H9 (cell line): ENCODE measurements around the gene S1PR3. TPM values are rescaled to one million over a fixed set of nuclear protein-coding genes. Genes with fewer than 3 reads are reported as not detected.
"Not testable (repeated sequence)": the region's sequence is repeated elsewhere in the genome, so short reads cannot be mapped to it uniquely, and the experiment has no call there.

Experiments
- DNase-seq: peaks from one replicate; pipeline ENCODE4 v3.0.0-alpha.2; 2017
- H2AFZ ChIP-seq: one replicate; pipeline ENCODE4 v1.6.1; 2013; ENCODE audit warnings: mild to moderate bottlenecking, low read length, control low read depth, moderate library complexity
- H2AK5ac ChIP-seq: 2 replicates; pipeline ENCODE4 v1.6.1; 2013; ENCODE audit warnings: low read length, control low read depth, mixed read lengths; ENCODE audit not compliant: insufficient read length
- H2BK120ac ChIP-seq: one replicate; pipeline ENCODE4 v1.6.1; 2013; ENCODE audit warnings: low read depth, mild to moderate bottlenecking, low read length, control low read depth, inconsistent platforms; ENCODE audit not compliant: poor library complexity, severe bottlenecking
- H2BK12ac ChIP-seq: 2 replicates; pipeline ENCODE4 v1.6.1; 2013; ENCODE audit warnings: low read length, control low read depth, mixed read lengths, low read depth; ENCODE audit not compliant: insufficient read length
- H2BK15ac ChIP-seq: 2 replicates; pipeline ENCODE4 v1.6.1; 2013; ENCODE audit warnings: low read depth, low read length, control low read depth
- H2BK20ac ChIP-seq: one replicate; pipeline ENCODE4 v1.6.1; 2013; ENCODE audit warnings: low read depth, mild to moderate bottlenecking, low read length, control low read depth, inconsistent platforms; ENCODE audit not compliant: poor library complexity, severe bottlenecking
- H2BK5ac ChIP-seq: 2 replicates; pipeline ENCODE4 v1.6.1; 2013; ENCODE audit warnings: low read length, control low read depth, mixed read lengths; ENCODE audit not compliant: insufficient read length
- H3K14ac ChIP-seq: 2 replicates; pipeline ENCODE4 v1.6.1; 2013; ENCODE audit warnings: low read length, control low read depth; ENCODE audit not compliant: insufficient read depth
- H3K18ac ChIP-seq: 2 replicates; pipeline ENCODE4 v1.6.1; 2013; ENCODE audit warnings: low read depth, mild to moderate bottlenecking, mixed read lengths, low read length, control low read depth; ENCODE audit not compliant: insufficient read length
- H3K23ac ChIP-seq: 2 replicates; pipeline ENCODE4 v1.6.1; 2013; ENCODE audit warnings: low read length, control low read depth, mixed read lengths, low read depth; ENCODE audit not compliant: insufficient read length
- H3K23me2 ChIP-seq: 2 replicates; pipeline ENCODE4 v1.6.1; 2013; ENCODE audit warnings: low read depth, mild to moderate bottlenecking, mixed read lengths, low read length, control low read depth; ENCODE audit not compliant: insufficient read length, poor library complexity, severe bottlenecking
- H3K27ac ChIP-seq: 2 replicates; pipeline ENCODE4 v1.5.1; 2013; ENCODE audit warnings: low read length, control low read depth, mixed read lengths, low read depth; ENCODE audit not compliant: insufficient read length
- H3K27me3 ChIP-seq: 2 replicates; pipeline ENCODE4 v1.6.1; 2013; ENCODE audit warnings: low read length, control low read depth, inconsistent platforms; ENCODE audit not compliant: insufficient read depth
- H3K4ac ChIP-seq: 2 replicates; pipeline ENCODE4 v1.6.1; 2013; ENCODE audit warnings: low read depth, mild to moderate bottlenecking, control low read depth, inconsistent platforms, low read length, moderate library complexity
- H3K4me1 ChIP-seq: 2 replicates; pipeline ENCODE4 v1.6.1; 2013; ENCODE audit warnings: low read length, control low read depth, inconsistent platforms; ENCODE audit not compliant: insufficient read depth
- H3K4me2 ChIP-seq: 2 replicates; pipeline ENCODE4 v1.6.1; 2013; ENCODE audit warnings: low read length, control low read depth, mixed read lengths; ENCODE audit not compliant: insufficient read length, insufficient read depth
- H3K56ac ChIP-seq: 2 replicates; pipeline ENCODE4 v1.6.1; 2013; ENCODE audit warnings: low read depth, mild to moderate bottlenecking, mixed read lengths, low read length, control low read depth; ENCODE audit not compliant: insufficient read length
- H3K79me1 ChIP-seq: 2 replicates; pipeline ENCODE4 v1.6.1; 2013; ENCODE audit warnings: low read depth, mild to moderate bottlenecking, moderate library complexity, low read length, control low read depth, inconsistent platforms; ENCODE audit not compliant: insufficient read depth, poor library complexity, severe bottlenecking
- H3K79me2 ChIP-seq: 2 replicates; pipeline ENCODE4 v1.6.1; 2013; ENCODE audit warnings: low read length, control low read depth, inconsistent platforms; ENCODE audit not compliant: insufficient read depth
- H3K9ac ChIP-seq: 2 replicates; pipeline ENCODE4 v1.6.1; 2013; ENCODE audit warnings: low read length, control low read depth, mixed read lengths; ENCODE audit not compliant: insufficient read length; ENCODE audit errors: extremely low read depth
- H3K9me3 ChIP-seq: one replicate; pipeline ENCODE4 v1.6.1; 2013; ENCODE audit warnings: low read depth, low read length, inconsistent platforms; ENCODE audit not compliant: control insufficient read depth
- H3T11ph ChIP-seq: one replicate; pipeline ENCODE4 v1.6.1; 2013; ENCODE audit warnings: mild to moderate bottlenecking, low read length, control low read depth, inconsistent platforms
- H4K20me1 ChIP-seq: one replicate; pipeline ENCODE4 v1.6.1; 2013; ENCODE audit not compliant: control insufficient read depth, insufficient read length, insufficient read depth
- H4K5ac ChIP-seq: 2 replicates; pipeline ENCODE4 v1.6.1; 2013; ENCODE audit warnings: low read depth, mild to moderate bottlenecking, mixed read lengths, low read length, control low read depth; ENCODE audit not compliant: insufficient read length
- H4K8ac ChIP-seq: replicated peaks from 2 replicates; pipeline ENCODE4 v1.6.1; 2013; ENCODE audit warnings: low read length, control low read depth, mixed read lengths, low read depth; ENCODE audit not compliant: insufficient read length
- H4K91ac ChIP-seq: 2 replicates; pipeline ENCODE4 v1.6.1; 2013; ENCODE audit warnings: low read depth, mild to moderate bottlenecking, moderate library complexity, mixed read lengths, low read length, control low read depth; ENCODE audit not compliant: insufficient read length
- H3K27ac Mint-ChIP-seq, 3 experiments: 2 replicates in 2 of 3; 3 replicates in 1 of 3; pipeline ENCODE4 v1.8.0; 2020 to 2021; ENCODE audit warnings: mixed read lengths in 3 of 3, mild to moderate bottlenecking in 1 of 3, moderate library complexity in 1 of 3
- H3K27me3 Mint-ChIP-seq: 2 replicates; pipeline ENCODE4 v1.8.0; 2021; ENCODE audit warnings: low read depth, mild to moderate bottlenecking, moderate library complexity, mixed read lengths
- H3K36me3 Mint-ChIP-seq, 3 experiments: 2 replicates in 2 of 3; 3 replicates in 1 of 3; pipeline ENCODE4 v1.8.0; 2020 to 2021; ENCODE audit warnings: low read depth in 3 of 3, mixed read lengths in 3 of 3; ENCODE audit not compliant: insufficient read depth in 1 of 3
- H3K4me1 Mint-ChIP-seq, 2 experiments: 2 replicates each; pipeline ENCODE4 v1.8.0; 2020; ENCODE audit warnings: mixed read lengths in 2 of 2
- H3K4me3 Mint-ChIP-seq, 2 experiments: 2 replicates in 1 of 2; 3 replicates in 1 of 2; pipeline ENCODE4 v1.8.0; 2020 to 2021; ENCODE audit warnings: mild to moderate bottlenecking in 2 of 2, mixed read lengths in 2 of 2, moderate library complexity in 1 of 2
- H3K9me3 Mint-ChIP-seq, 2 experiments: 2 replicates in 1 of 2; 3 replicates in 1 of 2; pipeline ENCODE4 v1.8.0; 2020; ENCODE audit warnings: mild to moderate bottlenecking in 2 of 2, mixed read lengths in 2 of 2, moderate library complexity in 1 of 2
- CTCF ChIP-seq: fragments of 200-600 bp; sonication (generic); conservative IDR thresholded peaks from 3 replicates; pipeline ENCODE4 v1.8.0; 2021; ENCODE audit warnings: antibody characterized with exemption, mild to moderate bottlenecking
- WGBS: extraction: QIAGEN DNeasy Blood & Tissue Kit; methylation state at CpG from one replicate; pipeline ENCODE4 v1.1.7; 2013; ENCODE audit warnings: missing lambda C conversion rate, low lambda C conversion rate, mixed read lengths; ENCODE audit not compliant: insufficient read length; ENCODE audit errors: extremely low coverage; 5-methylcytosine and 5-hydroxymethylcytosine counted together
- long read RNA-seq: library from polyadenylated mRNA; unstranded; transcript quantifications from one replicate; pipeline ENCODE4 v2.0.0, GENCODE V29; 2020
- total RNA-seq: library from RNA; stranded (reverse); gene quantifications from 2 replicates; pipeline ENCODE4 v1.2.1, GENCODE V29; 2021

Gene S1PR3
- total RNA-seq = 3.1 and 3.3 TPM in 2 replicates
- long read RNA-seq, full-length matches to known transcripts = 10 of 10 reads
- long read RNA-seq, partial matches to known transcripts = 0 of 10 reads
- long read RNA-seq, other reads (novel, unspliced or antisense) = 0 of 10 reads

GRCh38 chr9:88991066-88992034 is at the start of gene S1PR3:
S1PR3 (plus strand) TSS chr9:88991468; CDS start chr9:89001201, 9,733 bp downstream.
- Histone ChIP-seq H3K18ac (peak within 1 kb of the TSS; percentile 60), H3K23ac (no peak within 1 kb of the TSS), H2BK20ac (no peak within 1 kb of the TSS), H3K23me2 (peaks cover 18% of the 10 kb centered on the region), H3K79me1 (no peaks in the 10 kb centered on the region), H2BK5ac (no peak within 1 kb of the TSS), H2BK120ac (no peak within 1 kb of the TSS), H4K91ac (no peak within 1 kb of the TSS), H2BK12ac (no peak within 1 kb of the TSS), H3K56ac (no peak within 1 kb of the TSS), H3K27me3 (0 out of 2 replicates have a peak, but pooled peaks cover 2% of the 10 kb centered on the region), H2AFZ (no peak within 1 kb of the TSS), H3K27ac (no peak within 1 kb of the TSS), H3K9ac (peak within 1 kb of the TSS; percentile 49), H2AK5ac (no peak within 1 kb of the TSS), H3T11ph (no peak within 1 kb of the TSS), H2BK15ac (no peak within 1 kb of the TSS), H3K79me2 (no peaks in the 10 kb centered on the region), H3K4me1 (no peaks in the 10 kb centered on the region; the same call in 1 of the 2 replicates), H3K4ac (no peak within 1 kb of the TSS), H4K5ac (no peak within 1 kb of the TSS), H4K20me1 (peaks cover 3% of the 10 kb centered on the region), H4K8ac (peak within 1 kb of the TSS; percentile 70), H3K14ac (peak within 1 kb of the TSS; percentile 81), H3K9me3 (no peaks in the 10 kb centered on the region), H3K4me2 (peak within 1 kb of the TSS; percentile 97)
- Mint-ChIP-seq H3K27me3 (peaks cover 13% of the 10 kb centered on the region), H3K36me3 (peaks cover 0 to 6% (median 5%) of the 10 kb centered on the region in 3 experiments; a peak in 2 of 7 replicates), H3K4me1 (peaks cover 24 to 33% of the 10 kb centered on the region in 2 experiments), H3K27ac (peak within 1 kb of the TSS in 1 of 3 experiments; percentile 67; a peak in 1 of 7 replicates), H3K4me3 (peak within 1 kb of the TSS; percentile 80 to 95), H3K9me3 (peaks cover 3% of the 10 kb centered on the region in 2 experiments; a peak in 4 of 5 replicates)
- peak; percentile 82 for DNase-seq
- TF ChIP-seq CTCF = peak; percentile 30; the same call in 2 of the 3 replicates
- no CpG with 5 or more reads among the region's 94 CpGs for WGBS

GRCh38 chr9:88941586-88941985 is 49.7 kb upstream of the S1PR3 start:
- not testable (repeated sequence) for H2BK12ac ChIP-seq, H3K56ac ChIP-seq, H3K4ac ChIP-seq, H4K91ac ChIP-seq, H3K27ac ChIP-seq, H3K27me3 ChIP-seq, H3K18ac ChIP-seq, H3K27ac Mint-ChIP-seq, H3K9ac ChIP-seq, H2BK15ac ChIP-seq, H4K8ac ChIP-seq, H3K23ac ChIP-seq, H3K79me2 ChIP-seq, H3K4me2 ChIP-seq, H3K4me3 Mint-ChIP-seq, H3K14ac ChIP-seq, H2AFZ ChIP-seq, H3K4me1 Mint-ChIP-seq, H3K79me1 ChIP-seq, H3K9me3 ChIP-seq, H2BK5ac ChIP-seq, H2BK20ac ChIP-seq, H3K27me3 Mint-ChIP-seq, H4K20me1 ChIP-seq, H2BK120ac ChIP-seq, H3K4me1 ChIP-seq, H3T11ph ChIP-seq, H3K23me2 ChIP-seq, H3K36me3 Mint-ChIP-seq, H4K5ac ChIP-seq, DNase-seq, H2AK5ac ChIP-seq
- no CpG with 5 or more reads among the region's 5 CpGs for WGBS
- peaks cover 9 to 16% of the 10 kb centered on the region in 2 experiments for H3K9me3 Mint-ChIP-seq
